ENCODE measurements around the gene KIFAP3. TPM values are rescaled to one million over a fixed set of nuclear protein-coding genes. Genes with fewer than 3 reads are reported as not detected.

The KIFAP3 gene
- total RNA-seq, 6 donors from 2014 or later = 10.3 to 47.7 (median 23.9) TPM

DNA sequence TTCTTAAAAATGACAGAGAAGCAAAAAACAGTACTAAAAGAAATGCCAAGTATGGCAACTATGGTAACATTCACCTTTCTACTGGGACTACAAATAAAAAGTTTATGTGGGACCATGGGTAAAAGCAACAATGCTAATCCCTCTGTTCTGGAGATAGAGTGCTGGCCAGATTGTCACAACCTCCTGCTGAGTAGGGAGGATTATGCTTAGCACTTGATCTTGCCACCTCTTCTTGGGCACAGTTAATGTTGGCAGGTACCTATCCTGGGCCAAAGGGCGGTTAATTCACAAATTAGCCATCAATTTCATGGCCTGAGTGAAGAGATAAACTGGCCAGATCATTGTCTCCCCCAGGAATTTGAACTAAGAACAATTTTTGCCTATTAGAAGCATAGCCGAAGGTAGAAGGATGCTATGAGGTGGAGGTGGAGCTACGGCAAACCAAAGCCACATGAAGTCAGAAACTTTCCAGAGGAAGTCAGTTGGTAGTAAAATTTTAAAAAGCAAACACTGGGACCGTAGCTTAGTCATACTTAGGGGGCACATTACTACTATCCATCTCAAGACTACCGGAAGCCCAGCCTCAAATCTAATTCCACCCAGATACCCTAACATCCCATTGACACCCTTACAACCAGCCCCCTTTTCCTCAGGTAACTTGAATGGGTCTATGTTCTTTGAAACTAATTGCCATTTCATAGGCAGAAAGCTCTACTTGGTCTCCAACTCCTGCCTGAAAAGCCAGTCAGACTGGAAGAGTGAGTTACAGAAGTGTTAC, 183.5 kb downstream of the KIFAP3 start:
- Histone ChIP-seq H3K36me3 (peaks cover 6 to 28% (median 12%) of the 10 kb centered on the region in 4 donors), H3K4me1 (peaks cover 22 to 27% (median 24%) of the 10 kb centered on the region in 4 donors), H3K9me3 (no peaks in the 10 kb centered on the region), H3K27me3 (no peaks in the 10 kb centered on the region), H3K4me3 (no peak overlapping the region), H3K27ac (peak overlapping the region; percentile 38 to 99 (median 60))
- no peak for ATAC-seq (ENCODE audit: low FRiP score in 2 of 2)
- no peak for TF ChIP-seq EP300 (IDR thresholded peaks at IDR 0.05)
- no peak for TF ChIP-seq POLR2A (IDR thresholded peaks at IDR 0.05)
- no peak for TF ChIP-seq POLR2AphosphoS5 (IDR thresholded peaks at IDR 0.05)
- TF ChIP-seq, protein P1, sequence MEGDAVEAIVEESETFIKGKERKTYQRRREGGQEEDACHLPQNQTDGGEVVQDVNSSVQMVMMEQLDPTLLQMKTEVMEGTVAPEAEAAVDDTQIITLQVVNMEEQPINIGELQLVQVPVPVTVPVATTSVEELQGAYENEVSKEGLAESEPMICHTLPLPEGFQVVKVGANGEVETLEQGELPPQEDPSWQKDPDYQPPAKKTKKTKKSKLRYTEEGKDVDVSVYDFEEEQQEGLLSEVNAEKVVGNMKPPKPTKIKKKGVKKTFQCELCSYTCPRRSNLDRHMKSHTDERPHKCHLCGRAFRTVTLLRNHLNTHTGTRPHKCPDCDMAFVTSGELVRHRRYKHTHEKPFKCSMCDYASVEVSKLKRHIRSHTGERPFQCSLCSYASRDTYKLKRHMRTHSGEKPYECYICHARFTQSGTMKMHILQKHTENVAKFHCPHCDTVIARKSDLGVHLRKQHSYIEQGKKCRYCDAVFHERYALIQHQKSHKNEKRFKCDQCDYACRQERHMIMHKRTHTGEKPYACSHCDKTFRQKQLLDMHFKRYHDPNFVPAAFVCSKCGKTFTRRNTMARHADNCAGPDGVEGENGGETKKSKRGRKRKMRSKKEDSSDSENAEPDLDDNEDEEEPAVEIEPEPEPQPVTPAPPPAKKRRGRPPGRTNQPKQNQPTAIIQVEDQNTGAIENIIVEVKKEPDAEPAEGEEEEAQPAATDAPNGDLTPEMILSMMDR (IDR thresholded peaks at IDR 0.05) = no peak
- 29 to 54% methylated on average over 5 of the region's 5 CpGs for WGBS, 2 donors
- DNase-seq = peak in 1 of 2 donors; percentile 44

DNA sequence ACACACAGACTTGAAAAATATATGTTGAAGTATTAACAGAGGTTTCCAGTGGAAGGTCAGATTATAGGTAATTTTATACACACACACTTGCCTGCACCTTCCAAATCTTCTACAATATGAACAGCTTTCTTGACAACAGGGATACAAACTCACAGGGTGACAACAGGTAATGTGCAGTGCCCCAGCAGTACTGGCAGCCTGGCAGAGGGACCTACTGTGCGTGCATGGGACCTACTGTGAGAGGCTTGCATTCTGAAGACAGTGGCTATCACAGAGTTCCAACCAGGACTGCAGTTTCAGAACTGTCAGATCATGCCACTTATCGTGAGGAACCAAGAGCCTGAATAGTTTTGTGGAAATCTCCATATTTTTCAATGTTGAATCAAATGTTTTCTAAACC, 184.6 kb downstream of the KIFAP3 start:
- 97% methylated on average over 2 of the region's 2 CpGs for WGBS, 2 donors
- peak overlapping the region in 1 of 4 donors; percentile 28 for H3K27ac ChIP-seq
- DNase-seq = no peak
- no peak for TF ChIP-seq EP300 (IDR thresholded peaks at IDR 0.05)
- TF ChIP-seq POLR2AphosphoS5 (IDR thresholded peaks at IDR 0.05) = no peak
- TF ChIP-seq, protein P1 (IDR thresholded peaks at IDR 0.05) = no peak
- no peak for TF ChIP-seq POLR2A (IDR thresholded peaks at IDR 0.05)
- H3K36me3 ChIP-seq = peaks cover 10 to 35% (median 12%) of the 10 kb centered on the region in 4 donors
- H3K27me3 ChIP-seq = no peaks in the 10 kb centered on the region
- ATAC-seq (ENCODE audit: low FRiP score in 2 of 2) = no peak
- no peak overlapping the region for H3K4me3 ChIP-seq
- peaks cover 22 to 27% (median 24%) of the 10 kb centered on the region in 4 donors for H3K4me1 ChIP-seq
- no peaks in the 10 kb centered on the region for H3K9me3 ChIP-seq

DNA sequence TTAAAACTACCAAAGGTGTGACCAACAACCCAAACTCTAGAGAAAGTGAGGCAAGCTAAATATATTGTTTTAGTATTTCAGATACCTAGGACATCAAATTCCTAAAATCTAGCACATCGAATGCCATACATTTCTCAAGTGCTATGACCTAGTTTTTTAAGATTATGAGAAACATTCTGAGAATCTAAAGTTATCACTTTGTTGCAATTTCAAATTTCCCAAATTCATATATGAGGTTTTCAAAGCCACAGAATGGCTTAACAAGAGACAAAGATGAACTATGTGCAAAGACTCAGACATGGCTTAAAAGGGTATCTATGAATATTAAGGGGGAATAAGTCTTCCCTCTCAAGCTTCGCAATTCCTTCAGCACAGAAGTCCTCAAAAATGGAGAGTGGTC, 187.6 kb downstream of the KIFAP3 start:
- 82 to 93% methylated on average over 2 of the region's 2 CpGs for WGBS, 2 donors
- no peak overlapping the region for H3K27ac ChIP-seq
- ATAC-seq (ENCODE audit: low FRiP score in 2 of 2) = no peak
- TF ChIP-seq, protein P1 (IDR thresholded peaks at IDR 0.05) = no peak
- TF ChIP-seq EP300 (IDR thresholded peaks at IDR 0.05) (no peak), POLR2AphosphoS5 (IDR thresholded peaks at IDR 0.05) (no peak), POLR2A (IDR thresholded peaks at IDR 0.05) (no peak)
- no peak for DNase-seq
- H3K4me3 ChIP-seq = no peak overlapping the region
- no peaks in the 10 kb centered on the region for H3K27me3 ChIP-seq
- no peaks in the 10 kb centered on the region for H3K9me3 ChIP-seq
- H3K36me3 ChIP-seq = peaks cover 10 to 43% (median 18%) of the 10 kb centered on the region in 4 donors
- peaks cover 14 to 17% (median 15%) of the 10 kb centered on the region in 4 donors for H3K4me1 ChIP-seq

DNA sequence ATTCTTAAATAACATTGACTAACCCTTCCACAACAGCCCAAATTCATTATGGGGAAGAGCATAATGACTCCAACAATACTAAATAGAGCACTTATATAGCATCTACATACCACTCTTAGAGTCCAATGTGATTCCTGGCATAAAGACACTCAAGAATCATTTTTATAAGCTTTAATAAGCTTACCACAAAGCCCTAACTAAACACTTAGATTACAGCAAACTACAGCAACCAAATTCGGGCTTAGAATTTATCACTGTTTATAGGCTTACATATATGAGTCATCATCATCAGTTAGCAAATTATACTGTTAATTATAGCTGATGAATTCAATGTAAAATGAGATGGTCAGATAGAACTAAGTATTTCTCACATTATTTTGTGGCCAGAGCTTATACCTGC, 188.1 kb downstream of the KIFAP3 start:
- Histone ChIP-seq H3K27ac (no peak overlapping the region), H3K27me3 (no peaks in the 10 kb centered on the region), H3K4me3 (no peak overlapping the region), H3K9me3 (no peaks in the 10 kb centered on the region), H3K36me3 (peaks cover 10 to 47% (median 18%) of the 10 kb centered on the region in 4 donors), H3K4me1 (peaks cover 9 to 11% (median 10%) of the 10 kb centered on the region in 4 donors)
- ATAC-seq (ENCODE audit: low FRiP score in 2 of 2) (no peak), DNase-seq (no peak)
- TF ChIP-seq, protein P1 (IDR thresholded peaks at IDR 0.05) = no peak
- TF ChIP-seq POLR2A (IDR thresholded peaks at IDR 0.05) = no peak
- no peak for TF ChIP-seq POLR2AphosphoS5 (IDR thresholded peaks at IDR 0.05)
- no peak for TF ChIP-seq EP300 (IDR thresholded peaks at IDR 0.05)
- 89 to 91% methylated on average over 1 of the region's 1 CpG for WGBS, 2 donors

All from upper lobe of left lung (tissue), 6 donors.